HEK293 (cell line): Measurements from ENCODE around the gene WWOX.

ENCODE experiments used
- CTCF ChIA-PET: fragments of 350-600 bp; formaldehyde crosslinking; extraction: SDS; loops from one replicate; lab custom pipeline; 2021; ENCODE audit warnings: antibody characterized with exemption; lab: Yijun Ruan, JAX
- POLR2A ChIA-PET: fragments of 300-600 bp; formaldehyde crosslinking; extraction: SDS; loops from one replicate; lab custom pipeline; 2020; ENCODE audit warnings: antibody characterized with exemption, inconsistent platforms; lab: Yijun Ruan, JAX
- H3K27ac ChIP-seq: fragments of 200-500 bp; sonication (Bioruptor generic); 2 replicates; pipeline ENCODE4 v1.5.1; 2014; ENCODE audit warnings: low read depth, low read length, control low read depth, inconsistent platforms; ENCODE audit errors: extremely low read depth
- H3K36me3 ChIP-seq, 2 experiments: fragments of 200-500 bp in 1 of 2; sonication (Bioruptor generic) in 1 of 2; 1 replicate in 1 of 2; 2 replicates in 1 of 2; pipeline ENCODE4 v1.5.1; 2014 to 2017; ENCODE audit warnings: inconsistent platforms in 2 of 2, low read length in 2 of 2; ENCODE audit not compliant: control insufficient read depth in 2 of 2, insufficient read depth in 1 of 2
- H3K4me1 ChIP-seq: fragments of 200-500 bp; sonication (Bioruptor generic); 2 replicates; pipeline ENCODE4 v1.5.1; 2014; ENCODE audit warnings: mild to moderate bottlenecking, low read length, inconsistent platforms; ENCODE audit not compliant: control insufficient read depth, insufficient read depth
- H3K4me3 ChIP-seq: 2 replicates; pipeline ENCODE4 v1.5.1; 2011; ENCODE audit warnings: low read depth, mild to moderate bottlenecking, control low read depth, low read length, moderate library complexity
- H3K9me3 ChIP-seq: fragments of 200-500 bp; sonication (Bioruptor generic); 2 replicates; pipeline ENCODE4 v1.5.1; 2014; ENCODE audit warnings: low read depth, low read length, inconsistent platforms; ENCODE audit not compliant: control insufficient read depth, insufficient read depth
- HOXC10 ChIP-seq: sonication (generic); formaldehyde crosslinking; IDR thresholded peaks from 2 replicates; pipeline ENCODE4 v1.8.1; 2023; ENCODE audit warnings: mild to moderate bottlenecking, missing genetic modification reagents
- HOXD13 ChIP-seq: sonication (generic); formaldehyde crosslinking; IDR thresholded peaks from 2 replicates; pipeline ENCODE4 v1.8.0; 2022; ENCODE audit warnings: missing genetic modification reagents, borderline replicate concordance
- KLF1 ChIP-seq: fragments of 450-650 bp; formaldehyde crosslinking; IDR thresholded peaks from 2 replicates; pipeline ENCODE4 v1.5.1; 2016; ENCODE audit warnings: missing biosample characterization, missing genetic modification characterization
- ZBTB17 ChIP-seq: fragments of 450-650 bp; formaldehyde crosslinking; IDR thresholded peaks from 2 replicates; pipeline ENCODE4 v1.5.1; 2016; ENCODE audit warnings: missing biosample characterization, missing genetic modification characterization
- ZBTB48 ChIP-seq: fragments of 450-650 bp; formaldehyde crosslinking; IDR thresholded peaks from 2 replicates; pipeline ENCODE4 v1.5.1; 2016; ENCODE audit warnings: missing biosample characterization, missing genetic modification characterization
- ZBTB8A ChIP-seq: fragments of 450-650 bp; formaldehyde crosslinking; IDR thresholded peaks from 2 replicates; pipeline ENCODE4 v1.5.1; 2016; ENCODE audit warnings: missing biosample characterization, missing genetic modification characterization
- ZNF114 ChIP-seq: fragments of 450-650 bp; formaldehyde crosslinking; IDR thresholded peaks from 2 replicates; pipeline ENCODE4 v1.5.0; 2017; ENCODE audit warnings: missing biosample characterization, missing genetic modification characterization
- ZNF174 ChIP-seq: fragments of 450-650 bp; formaldehyde crosslinking; IDR thresholded peaks from 2 replicates; pipeline ENCODE4 v1.5.0; 2017; ENCODE audit warnings: missing biosample characterization, mild to moderate bottlenecking, missing genetic modification characterization
- ZNF19 ChIP-seq: fragments of 450-650 bp; formaldehyde crosslinking; IDR thresholded peaks from 2 replicates; pipeline ENCODE4; 2016; ENCODE audit warnings: missing biosample characterization, missing genetic modification characterization, low read depth
- ZNF473 ChIP-seq: fragments of 450-650 bp; formaldehyde crosslinking; IDR thresholded peaks from 2 replicates; pipeline ENCODE4 v1.5.1; 2017; ENCODE audit warnings: missing biosample characterization, missing genetic modification characterization
- ZNF521 ChIP-seq: fragments of 450-650 bp; formaldehyde crosslinking; IDR thresholded peaks from 2 replicates; pipeline ENCODE4 v1.5.1; 2017; ENCODE audit warnings: missing biosample characterization, mild to moderate bottlenecking, missing genetic modification characterization
- ZNF600 ChIP-seq: fragments of 450-650 bp; formaldehyde crosslinking; IDR thresholded peaks from 2 replicates; pipeline ENCODE4 v1.5.1; 2016; ENCODE audit warnings: missing biosample characterization, missing genetic modification characterization
- ZNF624 ChIP-seq: fragments of 450-650 bp; formaldehyde crosslinking; IDR thresholded peaks from 2 replicates; pipeline ENCODE4 v1.5.1; 2017; ENCODE audit warnings: missing biosample characterization, missing genetic modification characterization
- ZNF626 ChIP-seq: fragments of 450-650 bp; sonication (Bioruptor Pico); formaldehyde crosslinking; IDR thresholded peaks from 2 replicates; pipeline ENCODE4 v1.5.1; 2018; ENCODE audit warnings: missing biosample characterization, missing genetic modification characterization, inconsistent platforms
- ZNF791 ChIP-seq: fragments of 450-650 bp; formaldehyde crosslinking; IDR thresholded peaks from 2 replicates; pipeline ENCODE4 v1.5.1; 2016; ENCODE audit warnings: missing biosample characterization, missing genetic modification characterization
- TF ChIP-seq, protein P1 (sequence below): fragments of 450-650 bp; formaldehyde crosslinking; IDR thresholded peaks from 2 replicates; pipeline ENCODE4 v1.5.1; 2016; ENCODE audit warnings: missing biosample characterization, missing genetic modification characterization
- TF ChIP-seq, protein P2 (sequence below): fragments of 450-650 bp; formaldehyde crosslinking; IDR thresholded peaks from 2 replicates; pipeline ENCODE4; 2016; ENCODE audit warnings: missing biosample characterization, missing genetic modification characterization
- TF ChIP-seq, protein P3 (sequence below): fragments of 450-650 bp; formaldehyde crosslinking; IDR thresholded peaks from 2 replicates; pipeline ENCODE4 v1.5.1; 2016; ENCODE audit warnings: missing biosample characterization, missing genetic modification characterization
- TF ChIP-seq, protein P4 (sequence below): fragments of 450-650 bp; formaldehyde crosslinking; IDR thresholded peaks from 2 replicates; pipeline ENCODE4 v1.5.1; 2016; ENCODE audit warnings: missing biosample characterization, missing genetic modification characterization

The WWOX gene

DNA sequence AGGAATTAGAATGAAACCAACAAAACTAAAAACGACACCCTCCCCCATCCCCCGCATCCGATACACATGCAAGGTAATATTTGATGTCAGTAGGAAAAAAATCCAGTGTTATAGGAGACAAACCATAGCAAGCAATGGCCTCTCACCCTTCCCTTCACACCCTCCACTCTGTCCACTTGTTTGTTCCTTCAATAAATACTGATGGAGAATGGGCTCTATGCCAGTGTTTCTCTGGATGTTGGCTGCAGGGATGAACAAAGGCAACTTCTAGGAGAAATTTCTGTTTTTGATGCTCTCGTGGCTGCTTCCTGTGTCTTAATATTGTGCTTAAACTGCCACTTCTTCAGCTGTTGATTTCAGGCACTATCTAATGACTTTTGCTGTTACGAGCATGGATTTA, 98.8 kb downstream of the WWOX start:
- no peak overlapping the region for H3K4me3 ChIP-seq
- no peak overlapping the region for H3K27ac ChIP-seq
- POLR2A ChIA-PET: no interaction called here
- no peak for TF ChIP-seq ZNF114 (tag by site-specific recombination)
- no peak for TF ChIP-seq ZBTB17 (tag by site-specific recombination)
- TF ChIP-seq ZNF174 (tag by site-specific recombination): no peak
- TF ChIP-seq, protein P1, sequence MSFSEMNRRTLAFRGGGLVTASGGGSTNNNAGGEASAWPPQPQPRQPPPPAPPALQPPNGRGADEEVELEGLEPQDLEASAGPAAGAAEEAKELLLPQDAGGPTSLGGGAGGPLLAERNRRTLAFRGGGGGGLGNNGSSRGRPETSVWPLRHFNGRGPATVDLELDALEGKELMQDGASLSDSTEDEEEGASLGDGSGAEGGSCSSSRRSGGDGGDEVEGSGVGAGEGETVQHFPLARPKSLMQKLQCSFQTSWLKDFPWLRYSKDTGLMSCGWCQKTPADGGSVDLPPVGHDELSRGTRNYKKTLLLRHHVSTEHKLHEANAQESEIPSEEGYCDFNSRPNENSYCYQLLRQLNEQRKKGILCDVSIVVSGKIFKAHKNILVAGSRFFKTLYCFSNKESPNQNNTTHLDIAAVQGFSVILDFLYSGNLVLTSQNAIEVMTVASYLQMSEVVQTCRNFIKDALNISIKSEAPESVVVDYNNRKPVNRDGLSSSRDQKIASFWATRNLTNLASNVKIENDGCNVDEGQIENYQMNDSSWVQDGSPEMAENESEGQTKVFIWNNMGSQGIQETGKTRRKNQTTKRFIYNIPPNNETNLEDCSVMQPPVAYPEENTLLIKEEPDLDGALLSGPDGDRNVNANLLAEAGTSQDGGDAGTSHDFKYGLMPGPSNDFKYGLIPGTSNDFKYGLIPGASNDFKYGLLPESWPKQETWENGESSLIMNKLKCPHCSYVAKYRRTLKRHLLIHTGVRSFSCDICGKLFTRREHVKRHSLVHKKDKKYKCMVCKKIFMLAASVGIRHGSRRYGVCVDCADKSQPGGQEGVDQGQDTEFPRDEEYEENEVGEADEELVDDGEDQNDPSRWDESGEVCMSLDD (tag by site-specific recombination): no peak
- TF ChIP-seq ZNF626 (tag by site-specific recombination): no peak
- TF ChIP-seq, protein P2, sequence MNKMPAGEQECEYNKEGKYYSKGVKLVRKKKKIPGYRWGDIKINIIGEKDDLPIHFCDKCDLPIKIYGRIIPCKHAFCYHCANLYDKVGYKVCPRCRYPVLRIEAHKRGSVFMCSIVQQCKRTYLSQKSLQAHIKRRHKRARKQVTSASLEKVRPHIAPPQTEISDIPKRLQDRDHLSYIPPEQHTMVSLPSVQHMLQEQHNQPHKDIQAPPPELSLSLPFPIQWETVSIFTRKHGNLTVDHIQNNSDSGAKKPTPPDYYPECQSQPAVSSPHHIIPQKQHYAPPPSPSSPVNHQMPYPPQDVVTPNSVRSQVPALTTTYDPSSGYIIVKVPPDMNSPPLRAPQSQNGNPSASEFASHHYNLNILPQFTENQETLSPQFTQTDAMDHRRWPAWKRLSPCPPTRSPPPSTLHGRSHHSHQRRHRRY (tag by site-specific recombination): no peak
- TF ChIP-seq, protein P3, sequence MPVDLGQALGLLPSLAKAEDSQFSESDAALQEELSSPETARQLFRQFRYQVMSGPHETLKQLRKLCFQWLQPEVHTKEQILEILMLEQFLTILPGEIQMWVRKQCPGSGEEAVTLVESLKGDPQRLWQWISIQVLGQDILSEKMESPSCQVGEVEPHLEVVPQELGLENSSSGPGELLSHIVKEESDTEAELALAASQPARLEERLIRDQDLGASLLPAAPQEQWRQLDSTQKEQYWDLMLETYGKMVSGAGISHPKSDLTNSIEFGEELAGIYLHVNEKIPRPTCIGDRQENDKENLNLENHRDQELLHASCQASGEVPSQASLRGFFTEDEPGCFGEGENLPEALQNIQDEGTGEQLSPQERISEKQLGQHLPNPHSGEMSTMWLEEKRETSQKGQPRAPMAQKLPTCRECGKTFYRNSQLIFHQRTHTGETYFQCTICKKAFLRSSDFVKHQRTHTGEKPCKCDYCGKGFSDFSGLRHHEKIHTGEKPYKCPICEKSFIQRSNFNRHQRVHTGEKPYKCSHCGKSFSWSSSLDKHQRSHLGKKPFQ (tag by site-specific recombination): no peak
- TF ChIP-seq KLF1: no peak
- TF ChIP-seq ZNF600 (tag by site-specific recombination): no peak
- TF ChIP-seq ZNF19 (tag by site-specific recombination): no peak
- TF ChIP-seq ZNF624 (tag by site-specific recombination): no peak
- TF ChIP-seq HOXC10 (CRISPR knock-in tag): no peak
- TF ChIP-seq, protein P4, sequence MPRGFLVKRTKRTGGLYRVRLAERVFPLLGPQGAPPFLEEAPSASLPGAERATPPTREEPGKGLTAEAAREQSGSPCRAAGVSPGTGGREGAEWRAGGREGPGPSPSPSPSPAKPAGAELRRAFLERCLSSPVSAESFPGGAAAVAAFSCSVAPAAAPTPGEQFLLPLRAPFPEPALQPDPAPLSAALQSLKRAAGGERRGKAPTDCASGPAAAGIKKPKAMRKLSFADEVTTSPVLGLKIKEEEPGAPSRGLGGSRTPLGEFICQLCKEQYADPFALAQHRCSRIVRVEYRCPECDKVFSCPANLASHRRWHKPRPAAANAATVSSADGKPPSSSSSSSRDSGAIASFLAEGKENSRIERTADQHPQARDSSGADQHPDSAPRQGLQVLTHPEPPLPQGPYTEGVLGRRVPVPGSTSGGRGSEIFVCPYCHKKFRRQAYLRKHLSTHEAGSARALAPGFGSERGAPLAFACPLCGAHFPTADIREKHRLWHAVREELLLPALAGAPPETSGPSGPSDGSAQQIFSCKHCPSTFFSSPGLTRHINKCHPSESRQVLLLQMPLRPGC: no peak
- no peak for TF ChIP-seq ZBTB48
- no peak for TF ChIP-seq ZNF791
- TF ChIP-seq ZNF521 (tag by site-specific recombination): no peak
- no peak for TF ChIP-seq HOXD13 (CRISPR knock-in tag)
- no peak for TF ChIP-seq ZNF473 (tag by site-specific recombination)
- TF ChIP-seq, all 188 proteins: peak for 0
- no peaks in the 10 kb centered on the region for H3K36me3 ChIP-seq
- H3K9me3 ChIP-seq: no peaks in the 10 kb centered on the region
- CTCF ChIA-PET: no interaction called here
- H3K4me1 ChIP-seq: peaks cover 3% of the 10 kb centered on the region; the same call in 1 of the 2 replicates

DNA sequence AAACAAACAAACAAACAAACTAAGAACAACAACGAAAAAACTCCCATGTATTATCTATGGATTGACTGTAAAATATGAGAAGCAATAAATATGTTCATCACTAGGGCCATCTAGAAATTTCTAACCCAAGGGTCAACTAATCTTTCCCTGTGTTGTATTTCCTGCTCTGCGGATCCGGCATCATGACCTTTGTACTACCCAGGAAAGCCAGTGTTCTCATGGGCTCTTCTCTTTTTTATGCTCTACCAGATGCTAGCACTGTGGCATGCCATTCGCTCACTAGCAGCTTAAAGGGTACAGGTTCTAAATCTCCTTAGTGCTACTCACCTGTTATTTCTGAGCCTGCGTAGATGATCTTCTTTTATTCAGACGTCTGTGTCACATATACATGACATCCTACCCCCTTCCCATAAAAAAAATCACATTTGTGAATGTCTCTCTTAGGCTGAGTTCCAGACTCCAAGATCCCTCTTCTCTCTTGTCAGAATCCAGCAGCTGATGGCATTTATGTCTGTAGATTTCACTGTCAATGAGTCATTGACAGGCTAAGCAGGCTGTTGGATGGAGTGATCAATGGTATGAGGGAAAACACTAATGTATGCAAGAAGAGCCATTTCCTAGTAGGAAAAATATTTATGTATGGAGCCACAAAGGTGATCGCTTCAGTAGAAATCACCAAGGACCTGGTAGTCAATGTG, 100.0 kb downstream of the WWOX start:
- H3K27ac ChIP-seq: no peak overlapping the region
- H3K36me3 ChIP-seq: no peaks in the 10 kb centered on the region
- no peak overlapping the region for H3K4me3 ChIP-seq
- CTCF ChIA-PET: no interaction called here
- POLR2A ChIA-PET: no interaction called here
- no peaks in the 10 kb centered on the region for H3K9me3 ChIP-seq
- peaks cover 3% of the 10 kb centered on the region; the same call in 1 of the 2 replicates for H3K4me1 ChIP-seq
- TF ChIP-seq ZNF19 (tag by site-specific recombination): no peak
- no peak for TF ChIP-seq ZBTB8A
- TF ChIP-seq, all 188 proteins: peak for 0
